Chondrocyte (in vitro differentiated cells): ENCODE results near the gene BCAR3. TPM values are rescaled to one million over a fixed set of nuclear protein-coding genes. Genes with fewer than 3 reads are reported as not detected.

Source experiments
- DNase-seq: peaks from one replicate; pipeline ENCODE4 v3.0.0; 2021; ENCODE audit warnings: mixed read lengths, low spot score
- H3K27ac Mint-ChIP-seq: one replicate; pipeline ENCODE4 v1.8.0; 2021; ENCODE audit warnings: mild to moderate bottlenecking, moderate library complexity, mixed read lengths; ENCODE audit not compliant: unreplicated experiment
- H3K27me3 Mint-ChIP-seq: 2 replicates; pipeline ENCODE4 v1.8.0; 2021; ENCODE audit warnings: low read depth, mixed read lengths
- H3K36me3 Mint-ChIP-seq: 2 replicates; pipeline ENCODE4 v1.8.0; 2021; ENCODE audit warnings: low read depth, mixed read lengths
- H3K4me1 Mint-ChIP-seq: 2 replicates; pipeline ENCODE4 v1.8.0; 2021; ENCODE audit warnings: low read depth, mild to moderate bottlenecking, mixed read lengths
- H3K4me3 Mint-ChIP-seq: one replicate; pipeline ENCODE4 v1.8.0; 2021; ENCODE audit warnings: mild to moderate bottlenecking, moderate library complexity, mixed read lengths; ENCODE audit not compliant: unreplicated experiment
- H3K9me3 Mint-ChIP-seq: 2 replicates; pipeline ENCODE4 v1.8.0; 2021; ENCODE audit warnings: low read depth, mixed read lengths
- CTCF ChIP-seq: fragments of 200-600 bp; sonication (generic); IDR thresholded peaks from 2 replicates; pipeline ENCODE4 v1.5.0; 2021; ENCODE audit warnings: antibody characterized with exemption, mild to moderate bottlenecking, moderate library complexity
- total RNA-seq: library from RNA; stranded (reverse); gene quantifications from 3 replicates; pipeline ENCODE4 v1.2.1, GENCODE V29; 2021

Gene BCAR3
- total RNA-seq, 1 donor from 2014 or later = 18.5 TPM

GRCh38 chr1:93597709-93598108 lies 83.9 kb downstream of the BCAR3 start:
- Mint-ChIP-seq H3K9me3 (no peaks in the 10 kb centered on the region), H3K4me1 (peaks cover 58% of the 10 kb centered on the region), H3K27me3 (no peaks in the 10 kb centered on the region), H3K27ac (no peak overlapping the region), H3K4me3 (no peak overlapping the region), H3K36me3 (no peaks in the 10 kb centered on the region)
- no peak for DNase-seq
- TF ChIP-seq CTCF = no peak

- H3K36me3 Mint-ChIP-seq = peaks cover 1% of the 10 kb centered on the region
- H3K27me3 Mint-ChIP-seq = no peaks in the 10 kb centered on the region
- no peaks in the 10 kb centered on the region for H3K9me3 Mint-ChIP-seq
- H3K27ac Mint-ChIP-seq = no peak overlapping the region
- H3K4me1 Mint-ChIP-seq = peaks cover 70% of the 10 kb centered on the region
- TF ChIP-seq CTCF = no peak
- no peak for DNase-seq
- H3K4me3 Mint-ChIP-seq = no peak overlapping the region
Measured at GRCh38 chr1:93596329-93597089, 85.1 kb downstream of the BCAR3 start.

GRCh38 chr1:93595743-93596142 lies 85.9 kb downstream of the BCAR3 start:
- H3K27ac Mint-ChIP-seq = no peak overlapping the region
- H3K27me3 Mint-ChIP-seq = no peaks in the 10 kb centered on the region
- no peak overlapping the region for H3K4me3 Mint-ChIP-seq
- H3K36me3 Mint-ChIP-seq = peaks cover 1% of the 10 kb centered on the region
- H3K4me1 Mint-ChIP-seq = peaks cover 76% of the 10 kb centered on the region
- no peaks in the 10 kb centered on the region for H3K9me3 Mint-ChIP-seq
- no peak for DNase-seq
- no peak for TF ChIP-seq CTCF

- no peak overlapping the region for H3K4me3 Mint-ChIP-seq
- peak overlapping the region; percentile 59 for H3K27ac Mint-ChIP-seq
- peaks cover 78% of the 10 kb centered on the region for H3K4me1 Mint-ChIP-seq
Measured at GRCh38 chr1:93595266-93595665, 86.4 kb downstream of the BCAR3 start.

GRCh38 chr1:93594603-93594880 lies 87.1 kb downstream of the BCAR3 start:
- no peaks in the 10 kb centered on the region for H3K9me3 Mint-ChIP-seq
- no peak for DNase-seq
- peaks cover 2% of the 10 kb centered on the region for H3K36me3 Mint-ChIP-seq
- H3K27ac Mint-ChIP-seq = no peak overlapping the region
- no peak overlapping the region for H3K4me3 Mint-ChIP-seq
- no peaks in the 10 kb centered on the region for H3K27me3 Mint-ChIP-seq
- TF ChIP-seq CTCF = no peak
- H3K4me1 Mint-ChIP-seq = peaks cover 78% of the 10 kb centered on the region

More at GRCh38 chr1:93595266-93595665, 86.4 kb downstream of the BCAR3 start:
- no peak for TF ChIP-seq CTCF
- no peak for DNase-seq
- H3K9me3 Mint-ChIP-seq = no peaks in the 10 kb centered on the region
- H3K27me3 Mint-ChIP-seq = no peaks in the 10 kb centered on the region
- H3K36me3 Mint-ChIP-seq = peaks cover 1% of the 10 kb centered on the region
